ENCODE data around the gene CAMK2D. TPM values are rescaled to one million over a fixed set of nuclear protein-coding genes. Genes with fewer than 3 reads are reported as not detected.

The CAMK2D gene
- total RNA-seq, 1 donor from 2014 or later = 57.6 TPM

- Mint-ChIP-seq H3K4me1 (ENCODE audit: unreplicated experiment) (no peaks in the 10 kb centered on the region), H3K9me3 (no peaks in the 10 kb centered on the region), H3K27me3 (no peaks in the 10 kb centered on the region), H3K27ac (no peak overlapping the region), H3K36me3 (peaks cover 12% of the 10 kb centered on the region), H3K4me3 (no peak overlapping the region)
- TF ChIP-seq, protein P1, sequence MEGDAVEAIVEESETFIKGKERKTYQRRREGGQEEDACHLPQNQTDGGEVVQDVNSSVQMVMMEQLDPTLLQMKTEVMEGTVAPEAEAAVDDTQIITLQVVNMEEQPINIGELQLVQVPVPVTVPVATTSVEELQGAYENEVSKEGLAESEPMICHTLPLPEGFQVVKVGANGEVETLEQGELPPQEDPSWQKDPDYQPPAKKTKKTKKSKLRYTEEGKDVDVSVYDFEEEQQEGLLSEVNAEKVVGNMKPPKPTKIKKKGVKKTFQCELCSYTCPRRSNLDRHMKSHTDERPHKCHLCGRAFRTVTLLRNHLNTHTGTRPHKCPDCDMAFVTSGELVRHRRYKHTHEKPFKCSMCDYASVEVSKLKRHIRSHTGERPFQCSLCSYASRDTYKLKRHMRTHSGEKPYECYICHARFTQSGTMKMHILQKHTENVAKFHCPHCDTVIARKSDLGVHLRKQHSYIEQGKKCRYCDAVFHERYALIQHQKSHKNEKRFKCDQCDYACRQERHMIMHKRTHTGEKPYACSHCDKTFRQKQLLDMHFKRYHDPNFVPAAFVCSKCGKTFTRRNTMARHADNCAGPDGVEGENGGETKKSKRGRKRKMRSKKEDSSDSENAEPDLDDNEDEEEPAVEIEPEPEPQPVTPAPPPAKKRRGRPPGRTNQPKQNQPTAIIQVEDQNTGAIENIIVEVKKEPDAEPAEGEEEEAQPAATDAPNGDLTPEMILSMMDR (conservative IDR thresholded peaks at IDR 0.05) = no peak
- no peak for DNase-seq (ENCODE audit: extremely low spot score, unreplicated experiment)
These were observed 300.3 kb downstream of the CAMK2D start for GRCh38 chr4:113461281-113461680.

DNA sequence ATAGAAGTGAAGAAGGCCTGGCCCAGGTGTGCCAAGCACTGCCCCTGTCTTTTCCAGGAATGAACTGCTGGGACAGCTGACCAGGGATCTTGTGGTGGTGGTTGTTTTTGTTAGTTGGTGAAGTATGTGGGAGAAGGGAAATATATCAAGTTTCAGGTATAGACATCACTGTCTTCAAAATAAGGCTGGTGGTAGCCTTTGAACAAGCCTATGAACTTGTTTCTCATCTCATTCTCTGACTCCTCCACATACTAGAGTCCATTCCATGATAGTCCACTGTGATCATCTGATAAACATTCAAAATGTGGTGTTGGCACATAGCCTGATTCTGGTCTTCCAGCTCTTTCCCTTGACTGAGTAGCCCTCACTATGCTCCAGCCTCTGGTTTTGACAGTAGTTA, 303.7 kb downstream of the CAMK2D start:
- Mint-ChIP-seq H3K4me1 (ENCODE audit: unreplicated experiment) (peaks cover 8% of the 10 kb centered on the region), H3K36me3 (peaks cover 22% of the 10 kb centered on the region), H3K4me3 (no peak overlapping the region), H3K27ac (no peak overlapping the region), H3K9me3 (no peaks in the 10 kb centered on the region), H3K27me3 (no peaks in the 10 kb centered on the region)
- TF ChIP-seq, protein P1 (conservative IDR thresholded peaks at IDR 0.05) = no peak
- no peak for DNase-seq (ENCODE audit: extremely low spot score, unreplicated experiment)

- peaks cover 8% of the 10 kb centered on the region for H3K4me1 Mint-ChIP-seq (ENCODE audit: unreplicated experiment)
- no peak for DNase-seq (ENCODE audit: extremely low spot score, unreplicated experiment)
- TF ChIP-seq, protein P1 (conservative IDR thresholded peaks at IDR 0.05) = no peak
- H3K4me3 Mint-ChIP-seq = no peak overlapping the region
- H3K36me3 Mint-ChIP-seq = peaks cover 22% of the 10 kb centered on the region
- H3K27me3 Mint-ChIP-seq = no peaks in the 10 kb centered on the region
- H3K9me3 Mint-ChIP-seq = no peaks in the 10 kb centered on the region
- H3K27ac Mint-ChIP-seq = no peak overlapping the region
These were observed 304.4 kb downstream of the CAMK2D start for GRCh38 chr4:113457121-113457520.

DNA sequence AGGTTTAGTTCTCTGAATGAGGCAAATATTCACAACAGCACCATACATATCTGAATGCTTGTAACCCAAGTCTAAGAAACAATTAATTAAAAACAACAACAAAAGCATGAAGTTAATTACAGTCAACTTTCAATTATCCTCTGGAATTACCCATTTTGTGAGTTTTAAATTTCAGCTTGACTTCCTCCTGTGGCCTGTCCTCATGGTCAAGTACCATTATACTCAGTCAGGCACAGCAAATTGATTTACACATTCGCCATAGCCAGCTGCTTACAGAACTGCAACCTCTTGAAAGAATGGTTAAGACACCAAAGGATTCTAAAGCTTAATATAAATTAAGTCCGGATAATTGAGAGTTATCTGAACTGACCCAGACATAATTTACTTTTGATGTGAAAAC, 306.5 kb downstream of the CAMK2D start:
- Mint-ChIP-seq H3K4me3 (no peak overlapping the region), H3K36me3 (peaks cover 16% of the 10 kb centered on the region), H3K4me1 (ENCODE audit: unreplicated experiment) (peaks cover 8% of the 10 kb centered on the region), H3K9me3 (no peaks in the 10 kb centered on the region), H3K27ac (no peak overlapping the region), H3K27me3 (no peaks in the 10 kb centered on the region)
- no peak for DNase-seq (ENCODE audit: extremely low spot score, unreplicated experiment)
- TF ChIP-seq, protein P1 (conservative IDR thresholded peaks at IDR 0.05) = no peak

DNA sequence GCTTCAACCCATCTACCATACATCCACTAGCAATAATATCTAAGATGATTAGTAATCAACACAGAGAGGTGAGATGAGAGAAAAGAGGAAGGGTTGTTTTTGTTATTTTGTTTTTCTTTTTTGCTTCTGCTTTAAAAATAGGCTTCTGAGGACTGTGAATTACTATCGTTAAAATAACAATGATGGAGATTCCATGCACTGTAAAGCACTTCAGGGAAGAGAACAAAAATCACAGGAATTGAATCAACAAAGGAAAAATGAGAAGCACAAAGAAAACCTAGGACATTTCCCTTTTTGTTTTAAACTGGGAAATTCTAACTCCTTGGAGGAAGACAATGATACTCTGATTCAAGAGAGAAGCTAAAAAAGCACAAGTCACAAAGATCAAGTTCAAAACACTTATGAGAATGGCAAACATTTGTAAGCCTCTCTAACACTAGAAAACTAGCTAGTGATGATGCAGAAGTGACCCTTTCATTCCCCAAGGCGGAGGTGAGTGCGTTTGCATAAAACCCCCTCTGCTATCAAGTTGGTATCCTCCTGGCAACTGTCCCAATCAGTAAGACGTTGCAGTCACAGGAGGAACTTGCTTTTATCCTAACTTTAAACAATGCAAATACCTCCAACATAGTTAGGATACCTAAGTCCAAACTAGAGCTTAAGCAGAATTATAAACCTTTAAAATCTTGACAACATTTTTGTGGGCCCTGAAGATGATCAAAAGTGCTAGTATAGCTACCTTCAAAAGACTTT, 308.5 kb downstream of the CAMK2D start:
- H3K27ac Mint-ChIP-seq = no peak overlapping the region
- DNase-seq (ENCODE audit: extremely low spot score, unreplicated experiment) = no peak
- H3K27me3 Mint-ChIP-seq = no peaks in the 10 kb centered on the region
- no peak overlapping the region for H3K4me3 Mint-ChIP-seq
- TF ChIP-seq, protein P1 (conservative IDR thresholded peaks at IDR 0.05) = no peak
- no peaks in the 10 kb centered on the region for H3K9me3 Mint-ChIP-seq
- H3K4me1 Mint-ChIP-seq (ENCODE audit: unreplicated experiment) = peaks cover 8% of the 10 kb centered on the region
- peaks cover 16% of the 10 kb centered on the region for H3K36me3 Mint-ChIP-seq
